ENCODE data around the gene EMC1.
"Not testable (repeated sequence)": the region's sequence is repeated elsewhere in the genome, so short reads cannot be mapped to it uniquely, and the experiment has no call there.

Gene EMC1

GRCh38 chr1:19260211-19261138 lies 9.2 kb upstream of the EMC1 start:
- DNase-seq: peak in 1 of 6 experiments; percentile 1

GRCh38 chr1:19258353-19258752 lies 7.0 kb upstream of the EMC1 start:
- DNase-seq: no peak

- DNase-seq: no peak
Measured at GRCh38 chr1:19257178-19257914, 6.0 kb upstream of the EMC1 start.

GRCh38 chr1:19256301-19256700 lies 5.0 kb upstream of the EMC1 start:
- DNase-seq: not testable (repeated sequence)

GRCh38 chr1:19255288-19255687 lies 4.0 kb upstream of the EMC1 start:
- DNase-seq: no peak

- no peak for DNase-seq
Measured at GRCh38 chr1:19254416-19254815, 3.1 kb upstream of the EMC1 start.

- no peak for DNase-seq
Measured at GRCh38 chr1:19250629-19251304, 557 bp downstream of the EMC1 start.

- peak; percentile 45 to 73 (median 61) for DNase-seq
Measured at GRCh38 chr1:19240673-19241538, 10.4 kb downstream of the EMC1 start.

- no peak for DNase-seq
Measured at GRCh38 chr1:19239876-19240275, 11.4 kb downstream of the EMC1 start.

GRCh38 chr1:19234224-19234623 lies 17.1 kb downstream of the EMC1 start:
- no peak for DNase-seq

- no peak for DNase-seq
Measured at GRCh38 chr1:19232524-19232846, 18.8 kb downstream of the EMC1 start.

- not testable (repeated sequence) for DNase-seq
Measured at GRCh38 chr1:19231736-19232523, 19.4 kb downstream of the EMC1 start.

GRCh38 chr1:19229828-19230325 lies 21.4 kb downstream of the EMC1 start:
- no peak for DNase-seq

- no peak for DNase-seq
Measured at GRCh38 chr1:19229229-19229628, 22.1 kb downstream of the EMC1 start.

GRCh38 chr1:19222979-19223824 lies 28.1 kb downstream of the EMC1 start:
- DNase-seq: no peak

GRCh38 chr1:19222573-19222972 lies 28.8 kb downstream of the EMC1 start:
- no peak for DNase-seq

- no peak for DNase-seq
Measured at GRCh38 chr1:19220991-19221390, 30.3 kb downstream of the EMC1 start.

GRCh38 chr1:19220080-19220846 lies 31.1 kb downstream of the EMC1 start:
- DNase-seq: no peak

- DNase-seq: no peak
Measured at GRCh38 chr1:19219451-19219850, 31.9 kb downstream of the EMC1 start.

- not testable (repeated sequence) for DNase-seq
Measured at GRCh38 chr1:19216585-19216984, 34.7 kb downstream of the EMC1 start.
